Astrocyte (in vitro differentiated cells and primary cell): ENCODE measurements around the gene CCDC6. TPM values are rescaled to one million over a fixed set of nuclear protein-coding genes. Genes with fewer than 3 reads are reported as not detected.

Experiments
- DNase-seq: peaks from one replicate; pipeline ENCODE4 v3.0.0-alpha.2; 2010; ENCODE audit warnings: low read depth
- FAIRE-seq: peaks from 2 replicates; lab custom pipeline; 2011; peaks lifted over from hg19 to GRCh38; lab: Jason Lieb, UNC
- H2AFZ ChIP-seq: 2 replicates; pipeline ENCODE4 v1.6.0; 2012; ENCODE audit warnings: low read depth, low read length, inconsistent platforms
- H3K27ac ChIP-seq: 2 replicates; pipeline ENCODE4 v1.5.1; 2011; ENCODE audit warnings: low read depth, low read length, inconsistent platforms
- H3K27me3 ChIP-seq: 2 replicates; pipeline ENCODE4 v1.6.0; 2011; ENCODE audit warnings: low read length, inconsistent platforms; ENCODE audit not compliant: insufficient read depth
- H3K36me3 ChIP-seq: 2 replicates; pipeline ENCODE4 v1.5.1; 2011; ENCODE audit warnings: low read length, inconsistent platforms; ENCODE audit not compliant: insufficient read depth
- H3K4me1 ChIP-seq: 2 replicates; pipeline ENCODE4 v1.5.1; 2011; ENCODE audit warnings: low read length, inconsistent platforms; ENCODE audit not compliant: insufficient read depth
- H3K4me2 ChIP-seq: 2 replicates; pipeline ENCODE4 v1.6.0; 2012; ENCODE audit warnings: low read length, inconsistent platforms
- H3K4me3 ChIP-seq: 2 replicates; pipeline ENCODE4 v1.5.1; 2011; ENCODE audit warnings: low read depth, mild to moderate bottlenecking, low read length, inconsistent platforms; ENCODE audit not compliant: insufficient read depth
- H3K79me2 ChIP-seq: 2 replicates; pipeline ENCODE4 v1.6.0; 2012; ENCODE audit warnings: mild to moderate bottlenecking, low read length, inconsistent platforms; ENCODE audit not compliant: insufficient read depth
- H3K9ac ChIP-seq: 2 replicates; pipeline ENCODE4 v1.6.0; 2012; ENCODE audit warnings: mild to moderate bottlenecking, low read length, inconsistent platforms
- H3K9me3 ChIP-seq: 2 replicates; pipeline ENCODE4 v1.5.1; 2012; ENCODE audit warnings: low read depth, mild to moderate bottlenecking, low read length, inconsistent platforms; ENCODE audit not compliant: insufficient read depth
- H4K20me1 ChIP-seq: 2 replicates; pipeline ENCODE4 v1.6.0; 2012; ENCODE audit warnings: low read length, inconsistent platforms; ENCODE audit not compliant: insufficient read depth
- H3K27ac Mint-ChIP-seq: one replicate; pipeline ENCODE4 v1.8.0; 2021; ENCODE audit warnings: mild to moderate bottlenecking, mixed read lengths; ENCODE audit not compliant: unreplicated experiment
- H3K27me3 Mint-ChIP-seq: one replicate; pipeline ENCODE4 v1.8.0; 2021; ENCODE audit warnings: low read depth, mixed read lengths; ENCODE audit not compliant: unreplicated experiment
- H3K36me3 Mint-ChIP-seq: one replicate; pipeline ENCODE4 v1.8.0; 2021; ENCODE audit warnings: low read depth, mixed read lengths; ENCODE audit not compliant: unreplicated experiment
- H3K4me1 Mint-ChIP-seq: one replicate; pipeline ENCODE4 v1.8.0; 2021; ENCODE audit warnings: low read depth, mixed read lengths; ENCODE audit not compliant: unreplicated experiment
- H3K4me3 Mint-ChIP-seq: one replicate; pipeline ENCODE4 v1.8.0; 2021; ENCODE audit warnings: mild to moderate bottlenecking, moderate library complexity, mixed read lengths; ENCODE audit not compliant: unreplicated experiment
- H3K9me3 Mint-ChIP-seq: one replicate; pipeline ENCODE4 v1.8.0; 2021; ENCODE audit warnings: mild to moderate bottlenecking, mixed read lengths; ENCODE audit not compliant: unreplicated experiment
- EZH2 ChIP-seq: IDR thresholded peaks from 2 replicates; pipeline ENCODE4 v1.6.1; 2012; ENCODE audit warnings: mild to moderate bottlenecking, low read length, inconsistent platforms; ENCODE audit not compliant: insufficient read depth
- total RNA-seq: library from RNA; stranded (reverse); gene quantifications from 2 replicates; pipeline ENCODE4 v1.2.1, GENCODE V29; 2021
- TF ChIP-seq, protein P1 (sequence below): IDR thresholded peaks from 2 replicates; pipeline ENCODE4 v1.5.1; 2011; ENCODE audit warnings: low read depth, mild to moderate bottlenecking, inconsistent platforms, low read length, moderate library complexity; ENCODE audit not compliant: insufficient read depth

Gene CCDC6
- total RNA-seq, 1 donor from 2014 or later: 69.4 TPM

DNA sequence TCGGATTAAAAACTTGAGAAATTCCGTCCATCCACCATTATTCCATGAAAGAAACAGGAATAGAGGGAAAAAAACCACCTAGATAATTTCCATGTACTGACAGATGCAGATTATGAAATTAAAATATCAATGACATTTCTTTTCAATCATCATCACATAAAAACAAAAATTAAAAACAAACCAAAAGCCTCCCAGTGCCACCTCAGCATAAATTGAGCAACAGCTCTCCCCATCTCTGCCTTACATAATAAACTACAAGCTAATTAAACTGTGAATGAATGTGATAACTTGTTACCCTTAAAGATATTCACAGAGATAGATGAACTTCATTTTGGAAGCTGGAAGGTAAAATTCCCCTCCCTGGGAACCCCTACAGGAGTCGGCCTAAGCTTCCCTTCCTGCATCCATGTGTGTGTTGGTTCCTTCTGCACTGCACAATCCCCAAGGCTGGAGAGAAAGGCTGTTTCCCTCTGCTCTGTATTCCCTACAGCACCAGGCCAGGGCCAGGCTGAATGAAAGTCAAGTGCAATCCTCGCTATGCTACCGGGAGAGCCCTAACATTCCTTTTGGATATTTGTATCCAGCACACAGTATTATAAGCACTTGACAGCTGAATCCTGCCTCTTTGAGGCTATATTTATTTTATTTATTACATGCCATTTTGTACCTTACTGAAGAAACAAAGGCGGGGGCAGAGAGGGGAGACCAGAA is 8.1 kb downstream of the CCDC6 start:
- no peak overlapping the region for H3K27ac Mint-ChIP-seq
- H3K27me3 ChIP-seq: no peaks in the 10 kb centered on the region
- peaks cover 96% of the 10 kb centered on the region for H4K20me1 ChIP-seq
- H3K4me1 Mint-ChIP-seq: peaks cover 41% of the 10 kb centered on the region
- H3K4me3 ChIP-seq: no peak overlapping the region
- DNase-seq (no peak), FAIRE-seq (no peak)
- no peaks in the 10 kb centered on the region for H3K9me3 Mint-ChIP-seq
- no peak overlapping the region for H3K9ac ChIP-seq
- H3K4me2 ChIP-seq: no peak overlapping the region
- no peak for TF ChIP-seq EZH2
- TF ChIP-seq, protein P1, sequence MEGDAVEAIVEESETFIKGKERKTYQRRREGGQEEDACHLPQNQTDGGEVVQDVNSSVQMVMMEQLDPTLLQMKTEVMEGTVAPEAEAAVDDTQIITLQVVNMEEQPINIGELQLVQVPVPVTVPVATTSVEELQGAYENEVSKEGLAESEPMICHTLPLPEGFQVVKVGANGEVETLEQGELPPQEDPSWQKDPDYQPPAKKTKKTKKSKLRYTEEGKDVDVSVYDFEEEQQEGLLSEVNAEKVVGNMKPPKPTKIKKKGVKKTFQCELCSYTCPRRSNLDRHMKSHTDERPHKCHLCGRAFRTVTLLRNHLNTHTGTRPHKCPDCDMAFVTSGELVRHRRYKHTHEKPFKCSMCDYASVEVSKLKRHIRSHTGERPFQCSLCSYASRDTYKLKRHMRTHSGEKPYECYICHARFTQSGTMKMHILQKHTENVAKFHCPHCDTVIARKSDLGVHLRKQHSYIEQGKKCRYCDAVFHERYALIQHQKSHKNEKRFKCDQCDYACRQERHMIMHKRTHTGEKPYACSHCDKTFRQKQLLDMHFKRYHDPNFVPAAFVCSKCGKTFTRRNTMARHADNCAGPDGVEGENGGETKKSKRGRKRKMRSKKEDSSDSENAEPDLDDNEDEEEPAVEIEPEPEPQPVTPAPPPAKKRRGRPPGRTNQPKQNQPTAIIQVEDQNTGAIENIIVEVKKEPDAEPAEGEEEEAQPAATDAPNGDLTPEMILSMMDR: no peak
- no peaks in the 10 kb centered on the region for H3K27me3 Mint-ChIP-seq
- no peaks in the 10 kb centered on the region for H3K36me3 ChIP-seq
- peaks cover 94% of the 10 kb centered on the region for H3K79me2 ChIP-seq
- no peak overlapping the region for H3K4me3 Mint-ChIP-seq
- H3K27ac ChIP-seq: no peak overlapping the region
- no peaks in the 10 kb centered on the region for H3K36me3 Mint-ChIP-seq
- peaks cover 8% of the 10 kb centered on the region for H3K4me1 ChIP-seq
- H3K9me3 ChIP-seq: no peaks in the 10 kb centered on the region
- H2AFZ ChIP-seq: no peak overlapping the region

DNA sequence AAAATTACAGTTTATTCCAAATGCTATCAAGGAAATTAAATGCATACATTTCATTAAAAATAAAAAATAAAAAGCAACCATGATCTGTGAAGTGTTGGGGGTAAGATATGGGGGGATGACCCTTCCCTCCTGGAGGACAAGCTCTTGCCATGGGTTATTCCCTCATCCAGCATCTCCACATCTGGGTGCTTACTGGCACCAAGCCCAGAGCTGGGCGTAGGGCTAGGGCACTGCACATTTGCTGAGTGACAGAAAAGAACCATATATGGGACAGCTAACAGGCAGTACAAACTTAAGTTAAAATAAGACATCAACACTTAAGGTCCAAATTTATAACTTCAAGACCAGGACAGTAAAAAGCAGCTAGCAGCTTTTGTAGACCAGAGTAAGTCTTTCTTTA is 10.2 kb downstream of the CCDC6 start:
- Histone ChIP-seq H3K79me2 (peaks cover 94% of the 10 kb centered on the region), H3K9me3 (no peaks in the 10 kb centered on the region), H2AFZ (no peak overlapping the region), H3K9ac (no peak overlapping the region), H3K27me3 (no peaks in the 10 kb centered on the region), H3K4me1 (peaks cover 8% of the 10 kb centered on the region), H3K4me2 (no peak overlapping the region), H4K20me1 (peaks cover 97% of the 10 kb centered on the region), H3K36me3 (no peaks in the 10 kb centered on the region), H3K27ac (no peak overlapping the region), H3K4me3 (no peak overlapping the region)
- no peaks in the 10 kb centered on the region for H3K27me3 Mint-ChIP-seq
- no peak overlapping the region for H3K4me3 Mint-ChIP-seq
- DNase-seq (no peak), FAIRE-seq (no peak)
- H3K36me3 Mint-ChIP-seq: peaks cover 4% of the 10 kb centered on the region
- no peak overlapping the region for H3K27ac Mint-ChIP-seq
- H3K9me3 Mint-ChIP-seq: no peaks in the 10 kb centered on the region
- no peak for TF ChIP-seq EZH2
- TF ChIP-seq, protein P1: no peak
- H3K4me1 Mint-ChIP-seq: peaks cover 52% of the 10 kb centered on the region

DNA sequence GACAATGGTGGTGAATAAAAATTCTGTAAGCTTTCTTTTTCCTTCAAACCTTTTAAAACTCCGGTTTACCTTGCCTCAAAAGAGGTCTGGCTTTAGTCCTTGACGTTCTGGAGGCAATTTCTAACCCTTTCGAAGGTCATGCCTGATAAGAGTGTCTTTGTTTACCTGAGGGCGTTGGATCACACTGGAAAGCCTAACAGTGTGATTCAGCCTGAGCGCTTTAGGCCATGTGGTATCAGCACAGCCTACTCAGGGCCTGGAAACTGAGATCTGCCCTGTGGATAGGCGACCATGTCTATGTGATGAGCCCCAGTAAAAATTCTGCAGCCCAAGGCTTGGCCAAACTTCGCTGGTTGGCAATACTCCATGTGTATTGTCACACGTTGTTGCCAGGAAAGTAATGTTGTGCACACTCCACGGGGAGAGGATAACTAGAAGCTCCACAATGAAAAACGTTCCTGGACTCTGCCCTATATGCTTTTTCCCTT is 10.7 kb downstream of the CCDC6 start:
- no peak for FAIRE-seq
- Histone ChIP-seq H3K9ac (no peak overlapping the region), H3K36me3 (no peaks in the 10 kb centered on the region), H3K9me3 (no peaks in the 10 kb centered on the region), H3K79me2 (peaks cover 94% of the 10 kb centered on the region), H3K4me1 (peaks cover 8% of the 10 kb centered on the region), H3K27ac (no peak overlapping the region), H3K27me3 (no peaks in the 10 kb centered on the region), H4K20me1 (peaks cover 96% of the 10 kb centered on the region), H2AFZ (no peak overlapping the region), H3K4me2 (no peak overlapping the region), H3K4me3 (no peak overlapping the region)
- no peak overlapping the region for H3K4me3 Mint-ChIP-seq
- H3K9me3 Mint-ChIP-seq: no peaks in the 10 kb centered on the region
- DNase-seq: peak; percentile 11
- H3K27ac Mint-ChIP-seq: no peak overlapping the region
- H3K27me3 Mint-ChIP-seq: no peaks in the 10 kb centered on the region
- no peak for TF ChIP-seq EZH2
- TF ChIP-seq, protein P1: no peak
- H3K36me3 Mint-ChIP-seq: peaks cover 4% of the 10 kb centered on the region
- H3K4me1 Mint-ChIP-seq: peaks cover 50% of the 10 kb centered on the region
